ENCODE measurements around the gene MAP7D1. TPM values are rescaled to one million over a fixed set of nuclear protein-coding genes. Genes with fewer than 3 reads are reported as not detected.

Gene MAP7D1
- polyA plus RNA-seq, 1 donor = 148 TPM

Other genes with a start within 250 kb of the MAP7D1 start
- gene AGO3, start 225.1 kb upstream of the MAP7D1 start, polyA plus RNA-seq (ENCODE audit: insufficient read length) = 8.6 TPM
- gene TEKT2, start 72.1 kb upstream of the MAP7D1 start, polyA plus RNA-seq (ENCODE audit: insufficient read length) = 0.24 TPM
- gene ADPRS, start 67.3 kb upstream of the MAP7D1 start, polyA plus RNA-seq (ENCODE audit: insufficient read length) = 24.5 TPM
- gene COL8A2, start 30.9 kb upstream of the MAP7D1 start, polyA plus RNA-seq (ENCODE audit: insufficient read length) = 8.9 TPM
- gene TRAPPC3, start 6.7 kb upstream of the MAP7D1 start, polyA plus RNA-seq (ENCODE audit: insufficient read length) = 31.9 TPM
- 91.2 TPM for gene THRAP3, start 68.3 kb downstream of the MAP7D1 start, polyA plus RNA-seq (ENCODE audit: insufficient read length)
- 2.8 TPM for gene SH3D21, start 150.2 kb downstream of the MAP7D1 start, polyA plus RNA-seq (ENCODE audit: insufficient read length)
- gene EVA1B, start 167.5 kb downstream of the MAP7D1 start, polyA plus RNA-seq (ENCODE audit: insufficient read length) = 29.6 TPM
- gene STK40, start 229.8 kb downstream of the MAP7D1 start, polyA plus RNA-seq (ENCODE audit: insufficient read length) = 24.2 TPM
- 24.0 TPM for gene LSM10, start 241.7 kb downstream of the MAP7D1 start, polyA plus RNA-seq (ENCODE audit: insufficient read length)